Ascending aorta (tissue), 2 donors: Measurements from ENCODE around the gene TMEM97. TPM values are rescaled to one million over a fixed set of nuclear protein-coding genes. Genes with fewer than 3 reads are reported as not detected.

Experiments
- DNase-seq, 2 donors: peaks; one replicate each; pipeline ENCODE4 v3.0.0-alpha.2; 2019; ENCODE audit warnings: low spot score in 2 of 2
- H3K27ac ChIP-seq, 2 donors: fragments of 200-600 bp; sonication (generic); one replicate each; pipeline ENCODE4 v1.5.1; 2016 to 2017; ENCODE audit warnings: mild to moderate bottlenecking in 1 of 2
- H3K27me3 ChIP-seq: fragments of 200-600 bp; sonication (generic); one replicate; pipeline ENCODE4 v1.5.1; 2017
- H3K36me3 ChIP-seq, 2 donors: fragments of 200-600 bp; sonication (generic); one replicate each; pipeline ENCODE4 v1.5.1; 2016
- H3K4me1 ChIP-seq, 2 donors: fragments of 200-600 bp; sonication (generic); one replicate each; pipeline ENCODE4 v1.5.1; 2016 to 2017; ENCODE audit warnings: mild to moderate bottlenecking in 1 of 2
- H3K4me3 ChIP-seq, 2 donors: fragments of 200-600 bp; sonication (generic); one replicate each; pipeline ENCODE4 v1.5.1; 2016 to 2017; ENCODE audit warnings: mild to moderate bottlenecking in 1 of 2
- H3K9me3 ChIP-seq, 2 donors: fragments of 200-600 bp; sonication (generic); one replicate each; pipeline ENCODE4 v1.5.1; 2016
- intact Hi-C: fragments of 100-400 bp; cut with DNase I; formaldehyde crosslinking; loops from one replicate; pipeline ENCODE4 v1.15.1; 2023
- total RNA-seq: library from RNA; depleted of rRNA; stranded (reverse); fragments of >200 nt; gene quantifications from one replicate; pipeline ENCODE4 v1.1.0, GENCODE V29; 2016
- TF ChIP-seq, protein P1 (sequence below), 3 experiments: fragments of 200-600 bp in 2 of 3; fragments of 450-650 bp in 1 of 3; sonication (generic) in 2 of 3; IDR thresholded peaks; one replicate each; pipeline ENCODE4 v1.5.1; 2016 to 2019; ENCODE audit warnings: antibody characterized with exemption in 3 of 3, mild to moderate bottlenecking in 1 of 3, moderate library complexity in 1 of 3

TMEM97 gene
- total RNA-seq, 1 donor from 2014 or later = not detected

DNA sequence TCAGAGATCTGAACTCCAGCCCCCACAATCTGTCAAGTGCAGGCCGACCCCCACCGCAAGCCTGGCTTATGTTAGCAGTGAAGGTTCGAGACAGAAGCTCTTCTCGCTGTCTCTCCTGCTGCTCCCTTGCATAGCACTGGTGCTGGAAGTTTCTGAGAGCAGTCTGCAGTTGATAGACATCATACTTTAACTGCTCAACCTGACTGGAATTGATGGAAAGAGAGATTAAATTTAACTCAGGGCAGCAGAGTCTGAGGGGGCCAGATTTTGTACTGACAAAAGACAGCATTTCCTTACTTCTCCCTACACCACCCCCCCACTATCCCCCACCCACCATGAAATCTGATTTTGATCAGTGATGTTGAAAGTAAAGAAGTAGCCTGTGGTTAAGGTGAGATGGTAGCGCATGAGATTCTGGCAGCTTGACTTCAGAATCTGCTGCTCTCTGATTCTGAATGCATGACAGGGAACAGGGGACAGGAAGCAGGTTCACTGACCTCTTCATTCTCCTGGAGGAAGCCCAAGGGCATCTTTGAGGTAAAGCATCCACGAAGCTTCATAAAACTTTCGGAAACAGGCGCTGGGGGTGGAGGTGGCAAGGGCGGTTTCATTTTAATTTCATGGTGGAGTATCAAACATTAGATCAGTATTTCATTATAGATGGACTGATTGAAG is 44.3 kb upstream of the TMEM97 start:
- DNase-seq = no peak
- intact Hi-C loops = no loop called here
- Histone ChIP-seq H3K4me1 (no peaks in the 10 kb centered on the region), H3K4me3 (no peak overlapping the region), H3K9me3 (no peaks in the 10 kb centered on the region), H3K27me3 (no peaks in the 10 kb centered on the region), H3K27ac (no peak overlapping the region), H3K36me3 (no peaks in the 10 kb centered on the region)
- TF ChIP-seq, protein P1, sequence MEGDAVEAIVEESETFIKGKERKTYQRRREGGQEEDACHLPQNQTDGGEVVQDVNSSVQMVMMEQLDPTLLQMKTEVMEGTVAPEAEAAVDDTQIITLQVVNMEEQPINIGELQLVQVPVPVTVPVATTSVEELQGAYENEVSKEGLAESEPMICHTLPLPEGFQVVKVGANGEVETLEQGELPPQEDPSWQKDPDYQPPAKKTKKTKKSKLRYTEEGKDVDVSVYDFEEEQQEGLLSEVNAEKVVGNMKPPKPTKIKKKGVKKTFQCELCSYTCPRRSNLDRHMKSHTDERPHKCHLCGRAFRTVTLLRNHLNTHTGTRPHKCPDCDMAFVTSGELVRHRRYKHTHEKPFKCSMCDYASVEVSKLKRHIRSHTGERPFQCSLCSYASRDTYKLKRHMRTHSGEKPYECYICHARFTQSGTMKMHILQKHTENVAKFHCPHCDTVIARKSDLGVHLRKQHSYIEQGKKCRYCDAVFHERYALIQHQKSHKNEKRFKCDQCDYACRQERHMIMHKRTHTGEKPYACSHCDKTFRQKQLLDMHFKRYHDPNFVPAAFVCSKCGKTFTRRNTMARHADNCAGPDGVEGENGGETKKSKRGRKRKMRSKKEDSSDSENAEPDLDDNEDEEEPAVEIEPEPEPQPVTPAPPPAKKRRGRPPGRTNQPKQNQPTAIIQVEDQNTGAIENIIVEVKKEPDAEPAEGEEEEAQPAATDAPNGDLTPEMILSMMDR (IDR thresholded peaks at IDR 0.05) = no peak

DNA sequence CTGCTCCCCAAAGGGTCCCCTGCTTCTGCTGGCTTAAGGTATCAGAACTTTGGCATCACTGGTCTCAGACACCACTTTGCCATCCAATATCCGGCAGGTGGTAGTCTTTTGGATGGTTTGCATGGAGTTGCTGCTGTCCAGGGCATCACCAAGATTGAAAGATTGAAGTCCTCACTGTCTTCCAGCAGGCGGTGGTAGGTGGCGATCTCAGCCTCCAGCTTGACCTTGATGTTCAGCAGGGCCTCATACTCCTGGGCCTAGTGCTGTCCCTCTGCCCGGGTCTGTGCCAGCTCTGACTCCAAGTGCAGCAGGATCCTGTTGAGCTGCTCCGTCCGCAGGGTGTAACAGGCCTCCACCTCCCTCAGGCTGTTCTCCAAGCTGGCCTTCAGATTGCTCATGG is 43.0 kb upstream of the TMEM97 start:
- TF ChIP-seq, protein P1 (IDR thresholded peaks at IDR 0.05) = no peak
- H3K36me3 ChIP-seq = no peaks in the 10 kb centered on the region
- no peak for DNase-seq
- H3K4me1 ChIP-seq = no peaks in the 10 kb centered on the region
- H3K9me3 ChIP-seq = no peaks in the 10 kb centered on the region
- intact Hi-C loops = no loop called here
- H3K4me3 ChIP-seq = no peak overlapping the region
- H3K27ac ChIP-seq = no peak overlapping the region
- no peaks in the 10 kb centered on the region for H3K27me3 ChIP-seq

DNA sequence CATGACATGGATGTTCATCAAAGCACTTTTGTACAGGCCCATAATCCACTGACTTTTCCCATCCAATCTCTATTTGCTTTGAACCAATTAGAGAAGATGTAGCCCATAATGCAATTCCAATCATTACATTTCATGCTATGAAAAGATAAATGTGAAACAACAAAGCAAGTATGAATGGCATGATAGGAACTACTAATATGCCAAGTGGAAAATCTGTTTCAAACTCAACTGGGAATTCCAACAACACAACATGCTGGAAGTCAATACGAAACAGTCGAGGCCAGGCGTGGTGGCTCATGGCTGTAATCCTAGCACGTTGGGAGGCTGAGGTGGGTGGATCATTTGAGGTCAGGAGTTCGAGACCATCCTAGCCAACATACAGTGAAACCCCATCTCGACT is 39.6 kb upstream of the TMEM97 start:
- no peaks in the 10 kb centered on the region for H3K4me1 ChIP-seq
- TF ChIP-seq, protein P1 (IDR thresholded peaks at IDR 0.05) = no peak
- H3K36me3 ChIP-seq = no peaks in the 10 kb centered on the region
- DNase-seq = no peak
- intact Hi-C loops = no loop called here
- no peaks in the 10 kb centered on the region for H3K27me3 ChIP-seq
- H3K27ac ChIP-seq = no peak overlapping the region
- H3K4me3 ChIP-seq = no peak overlapping the region
- H3K9me3 ChIP-seq = no peaks in the 10 kb centered on the region

DNA sequence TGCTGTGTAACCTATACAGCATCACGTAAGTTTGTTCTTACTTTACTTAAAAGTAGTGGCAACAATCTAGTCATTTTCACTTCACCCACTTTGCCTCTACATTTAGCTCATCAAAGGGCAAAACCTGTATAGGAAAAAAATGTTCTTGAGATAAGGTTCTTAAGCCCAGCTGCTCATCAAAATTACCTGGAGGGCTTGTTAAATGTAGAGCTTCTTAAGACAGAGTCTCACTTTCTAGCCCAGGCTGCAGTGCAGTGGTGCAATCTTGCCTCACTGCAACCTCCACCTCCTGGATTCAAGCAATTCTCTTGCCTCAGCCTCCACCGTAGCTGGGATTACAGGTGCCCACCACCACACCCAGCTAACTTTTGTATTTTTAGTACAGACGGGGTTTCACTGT is 38.2 kb upstream of the TMEM97 start:
- Histone ChIP-seq H3K4me1 (no peaks in the 10 kb centered on the region), H3K27me3 (no peaks in the 10 kb centered on the region), H3K36me3 (no peaks in the 10 kb centered on the region), H3K9me3 (no peaks in the 10 kb centered on the region), H3K27ac (no peak overlapping the region), H3K4me3 (no peak overlapping the region)
- TF ChIP-seq, protein P1 (IDR thresholded peaks at IDR 0.05) = no peak
- intact Hi-C loops = no loop called here
- DNase-seq = no peak

DNA sequence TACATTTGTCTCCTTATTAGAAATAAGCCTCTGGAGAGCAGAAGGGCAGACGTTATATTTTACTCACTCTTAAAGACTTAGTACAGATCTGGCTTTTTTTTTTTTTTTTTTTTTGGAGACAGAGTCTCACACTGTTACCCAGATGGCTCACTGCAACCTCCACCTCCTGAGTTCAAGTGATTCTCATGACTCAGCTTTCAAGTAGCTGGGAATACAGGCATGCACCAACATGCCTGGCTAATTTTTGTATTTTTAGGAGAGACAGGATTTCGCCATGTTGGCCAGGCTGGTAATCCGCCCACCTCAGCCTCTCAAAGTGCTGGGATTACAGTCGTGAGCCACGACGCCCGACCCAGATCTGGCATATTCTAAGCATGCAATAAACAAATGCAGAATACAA is 36.4 kb upstream of the TMEM97 start:
- TF ChIP-seq, protein P1 (IDR thresholded peaks at IDR 0.05) = no peak
- H3K36me3 ChIP-seq = no peaks in the 10 kb centered on the region
- no peaks in the 10 kb centered on the region for H3K27me3 ChIP-seq
- H3K27ac ChIP-seq = no peak overlapping the region
- no peak overlapping the region for H3K4me3 ChIP-seq
- intact Hi-C loops = no loop called here
- no peaks in the 10 kb centered on the region for H3K9me3 ChIP-seq
- no peaks in the 10 kb centered on the region for H3K4me1 ChIP-seq
- DNase-seq = no peak

DNA sequence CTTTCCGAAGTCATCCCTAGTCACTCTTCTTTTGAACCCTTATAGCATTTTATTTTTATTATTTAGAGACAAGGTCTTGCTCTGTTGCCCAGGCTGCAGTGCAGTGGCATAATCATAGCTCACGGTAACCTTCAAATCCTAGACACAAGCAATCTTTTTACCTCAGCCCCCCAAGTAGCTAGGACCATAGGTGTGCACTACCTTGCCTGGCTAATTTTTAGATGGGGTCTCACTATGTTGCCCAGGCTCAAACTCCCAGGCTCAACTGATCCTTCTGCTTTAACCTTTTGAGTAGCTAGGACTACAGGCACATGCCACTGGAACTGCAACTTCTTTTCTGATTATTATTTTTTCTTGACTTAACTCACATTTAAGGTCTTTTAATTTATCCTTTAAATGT is 33.0 kb upstream of the TMEM97 start:
- intact Hi-C loops = no loop called here
- H3K27ac ChIP-seq = no peak overlapping the region
- no peaks in the 10 kb centered on the region for H3K4me1 ChIP-seq
- H3K9me3 ChIP-seq = no peaks in the 10 kb centered on the region
- H3K4me3 ChIP-seq = no peak overlapping the region
- H3K27me3 ChIP-seq = no peaks in the 10 kb centered on the region
- DNase-seq = no peak
- TF ChIP-seq, protein P1 (IDR thresholded peaks at IDR 0.05) = no peak
- no peaks in the 10 kb centered on the region for H3K36me3 ChIP-seq
